ENCODE results near the gene ZNF410. TPM values are rescaled to one million over a fixed set of nuclear protein-coding genes. Genes with fewer than 3 reads are reported as not detected.
A peak's percentile ranks its signal among the peaks of the same experiment; 100 is the strongest.

Gene ZNF410
- total and polyA plus RNA-seq, 2 of the 8 experiments (the other 6 are each of a cell fraction or from before 2014, with no cell fraction given): 11.2 to 18.9 TPM

DNA sequence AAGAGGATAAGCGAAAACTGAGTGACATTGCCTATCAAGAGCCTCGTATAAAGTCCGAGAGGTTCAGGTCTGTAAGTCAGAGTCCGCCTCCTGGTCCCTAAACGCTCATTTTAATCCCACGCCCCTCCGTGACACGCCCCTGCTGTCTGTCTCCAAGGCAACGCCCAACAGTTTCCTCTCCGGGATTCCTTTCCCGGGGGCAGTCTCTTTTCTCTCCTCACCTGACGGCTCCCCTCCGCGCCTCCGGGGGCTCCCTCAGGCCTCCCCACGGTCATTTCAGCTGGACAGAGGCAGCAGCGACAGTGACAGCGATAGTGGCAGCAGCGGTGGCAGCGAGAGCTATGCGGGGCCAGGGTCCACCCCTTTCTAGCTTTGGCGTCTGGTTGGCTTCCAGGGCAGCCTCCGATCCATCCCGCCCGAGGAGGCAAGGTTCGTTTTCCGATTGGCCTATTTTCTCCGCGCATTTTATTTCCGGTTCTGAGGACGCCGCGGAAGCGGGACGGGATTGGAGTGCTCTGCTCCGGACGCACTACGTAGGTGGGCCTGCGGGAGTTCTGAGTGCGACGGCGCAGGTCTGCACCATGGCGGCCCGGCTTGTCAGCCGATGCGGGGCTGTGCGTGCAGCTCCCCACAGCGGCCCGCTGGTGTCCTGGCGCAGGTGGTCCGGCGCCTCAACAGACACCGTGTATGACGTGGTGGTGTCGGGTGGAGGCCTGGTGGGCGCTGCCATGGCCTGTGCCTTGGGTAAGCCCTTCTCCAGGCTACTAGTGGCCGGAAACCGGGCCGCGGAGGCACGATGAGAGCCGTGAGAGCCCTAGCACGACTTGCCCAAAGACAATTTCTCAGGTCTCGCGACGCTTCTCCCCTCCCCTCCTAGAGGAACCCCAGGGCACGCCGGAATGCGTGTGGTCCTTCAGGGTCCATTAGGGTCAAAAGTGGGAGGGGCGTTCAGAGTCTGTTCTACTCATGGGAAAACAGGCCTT, 63.4 kb downstream of the ZNF410 start, which contains the start of the genes COQ6 and FAM161B (continued):
- TF ChIP-seq, protein P1, sequence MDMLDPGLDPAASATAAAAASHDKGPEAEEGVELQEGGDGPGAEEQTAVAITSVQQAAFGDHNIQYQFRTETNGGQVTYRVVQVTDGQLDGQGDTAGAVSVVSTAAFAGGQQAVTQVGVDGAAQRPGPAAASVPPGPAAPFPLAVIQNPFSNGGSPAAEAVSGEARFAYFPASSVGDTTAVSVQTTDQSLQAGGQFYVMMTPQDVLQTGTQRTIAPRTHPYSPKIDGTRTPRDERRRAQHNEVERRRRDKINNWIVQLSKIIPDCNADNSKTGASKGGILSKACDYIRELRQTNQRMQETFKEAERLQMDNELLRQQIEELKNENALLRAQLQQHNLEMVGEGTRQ (IDR thresholded peaks at IDR 0.05; ENCODE audit: low read length): no peak
- TF ChIP-seq GABPA (IDR thresholded peaks at IDR 0.05; ENCODE audit: borderline replicate concordance, insufficient read depth, low read length) (peak; percentile 48; the same call in 1 of the 2 replicates), JUND (IDR thresholded peaks at IDR 0.05; ENCODE audit: low read length) (no peak)

All from H1 (cell line).